H1 (cell line): ENCODE results near the gene CD300A. TPM values are rescaled to one million over a fixed set of nuclear protein-coding genes. Genes with fewer than 3 reads are reported as not detected.

ENCODE experiments used
- EZH2 ChIP-seq: fragments of 200-600 bp; sonication (generic); IDR thresholded peaks from 2 replicates; pipeline ENCODE4 v1.7.1; 2012; ENCODE audit warnings: low read depth, mild to moderate bottlenecking, moderate library complexity, low read length, inconsistent platforms; ENCODE audit not compliant: severe bottlenecking
- polyA plus RNA-seq, 7 experiments: library from polyadenylated mRNA; depleted of rRNA in 3 of 7; stranded (reverse) in 5 of 7; unstranded in 2 of 7; fragments of >200 nt in 5 of 7; fragments of 200-250 nt in 2 of 7; gene quantifications; 1 replicate in 5 of 7; 2 replicates in 1 of 7; 4 replicates in 1 of 7; pipeline versions ENCODE4 v1.2.1 to v1.2.3, GENCODE V29; 2011 to 2013; ENCODE audit warnings: missing spikeins in 2 of 7, mixed read lengths in 2 of 7
- total RNA-seq: library from RNA; stranded (reverse); fragmentation: NEBNext Ultra II Directional; extraction: Animal tissue kit (Norgen Biotek cat#: 25700); gene quantifications from 2 replicates; pipeline ENCODE4 v1.2.1, GENCODE V29; 2021

The CD300A gene
- total and polyA plus RNA-seq, 2 of the 8 experiments (the other 6 are each of a cell fraction or from before 2014, with no cell fraction given) = 0.52 to 1.3 TPM

DNA sequence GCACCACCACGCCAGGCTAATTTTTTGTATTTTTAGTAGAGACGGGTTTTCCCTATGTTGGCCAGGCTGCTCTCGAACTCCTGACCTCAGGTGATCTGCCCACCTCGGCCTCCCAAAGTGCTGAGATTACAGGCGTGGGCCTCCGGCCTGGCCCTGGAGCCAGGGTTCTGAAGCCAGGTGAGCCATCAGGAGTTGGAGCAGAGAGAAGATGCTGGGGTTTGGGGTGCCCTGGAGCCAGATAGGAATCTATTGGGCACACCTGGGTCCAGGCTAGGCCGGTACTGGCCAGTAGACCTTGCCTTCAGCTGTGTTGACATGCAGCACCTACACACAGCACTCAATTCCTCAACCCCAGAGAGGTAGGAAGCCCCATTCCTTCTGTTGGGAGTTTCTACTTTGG lies 5.4 kb upstream of the CD300A start (continued):
- no peak for TF ChIP-seq EZH2
